ENCODE measurements around the gene GNG2.

The GNG2 gene

GRCh38 chr14:51999084-51999483 is 138.7 kb downstream of the GNG2 start:
- no peak for TF ChIP-seq CTCF (IDR thresholded peaks at IDR 0.05; ENCODE audit: low read depth, low read length)
- no peak overlapping the region for H3K4me3 ChIP-seq (ENCODE audit: low read depth, low read length)

GRCh38 chr14:52000019-52000582 is 139.7 kb downstream of the GNG2 start:
- no peak for TF ChIP-seq CTCF (IDR thresholded peaks at IDR 0.05; ENCODE audit: low read depth, low read length)
- H3K4me3 ChIP-seq (ENCODE audit: low read depth, low read length): no peak overlapping the region

GRCh38 chr14:52000696-52001095 is 140.3 kb downstream of the GNG2 start:
- no peak for TF ChIP-seq CTCF (IDR thresholded peaks at IDR 0.05; ENCODE audit: low read depth, low read length)
- H3K4me3 ChIP-seq (ENCODE audit: low read depth, low read length): no peak overlapping the region

- H3K4me3 ChIP-seq (ENCODE audit: low read depth, low read length): no peak overlapping the region
- no peak for TF ChIP-seq CTCF (IDR thresholded peaks at IDR 0.05; ENCODE audit: low read depth, low read length)
Observed at GRCh38 chr14:52002542-52002941, 142.1 kb downstream of the GNG2 start.

- TF ChIP-seq CTCF (IDR thresholded peaks at IDR 0.05; ENCODE audit: low read depth, low read length): no peak
Observed at GRCh38 chr14:52003324-52003723, 142.9 kb downstream of the GNG2 start.

GRCh38 chr14:52005625-52006024 is 145.2 kb downstream of the GNG2 start:
- H3K4me3 ChIP-seq (ENCODE audit: low read depth, low read length): no peak overlapping the region
- TF ChIP-seq CTCF (IDR thresholded peaks at IDR 0.05; ENCODE audit: low read depth, low read length): no peak

More at GRCh38 chr14:52003324-52003723, 142.9 kb downstream of the GNG2 start:
- no peak overlapping the region for H3K4me3 ChIP-seq (ENCODE audit: low read depth, low read length)

- no peak overlapping the region for H3K4me3 ChIP-seq (ENCODE audit: low read depth, low read length)
- no peak for TF ChIP-seq CTCF (IDR thresholded peaks at IDR 0.05; ENCODE audit: low read depth, low read length)
Observed at GRCh38 chr14:52006361-52006760, 145.9 kb downstream of the GNG2 start.

Measured in WI38 (cell line).